Measurements from ENCODE around the gene GRAMD1B.

- TF ChIP-seq EZH2phosphoT487 (IDR thresholded peaks at IDR 0.05; ENCODE audit: borderline replicate concordance, low read length) (no peak), EZH2 (IDR thresholded peaks at IDR 0.05; ENCODE audit: low read length, unreplicated experiment) (no peak)
Measured at GRCh38 chr11:123532131-123532530, 102.1 kb downstream of the GRAMD1B start.
